Glutamatergic neuron (in vitro differentiated cells): ENCODE data around the gene TNFSF9. TPM values are rescaled to one million over a fixed set of nuclear protein-coding genes. Genes with fewer than 3 reads are reported as not detected.

ENCODE experiments used
- DNase-seq: peaks from one replicate; pipeline ENCODE4 v3.0.0; 2022
- H3K27ac Mint-ChIP-seq: one replicate; pipeline ENCODE4 v1.8.0; 2020; ENCODE audit warnings: mild to moderate bottlenecking, mixed read lengths, inconsistent platforms; ENCODE audit not compliant: unreplicated experiment
- H3K27me3 Mint-ChIP-seq: one replicate; pipeline ENCODE4 v1.8.0; 2020; ENCODE audit warnings: mild to moderate bottlenecking, moderate library complexity, mixed read lengths, inconsistent platforms; ENCODE audit not compliant: unreplicated experiment
- H3K36me3 Mint-ChIP-seq: one replicate; pipeline ENCODE4 v1.8.0; 2020; ENCODE audit warnings: mild to moderate bottlenecking, mixed read lengths, inconsistent platforms; ENCODE audit not compliant: unreplicated experiment
- H3K4me1 Mint-ChIP-seq: one replicate; pipeline ENCODE4 v1.8.0; 2020; ENCODE audit warnings: mild to moderate bottlenecking, low read depth, mixed read lengths, inconsistent platforms; ENCODE audit not compliant: unreplicated experiment
- H3K4me3 Mint-ChIP-seq: one replicate; pipeline ENCODE4 v1.8.0; 2020; ENCODE audit warnings: mild to moderate bottlenecking, mixed read lengths, inconsistent platforms; ENCODE audit not compliant: unreplicated experiment
- H3K9me3 Mint-ChIP-seq: one replicate; pipeline ENCODE4 v1.8.0; 2020; ENCODE audit warnings: mild to moderate bottlenecking, moderate library complexity, mixed read lengths, inconsistent platforms; ENCODE audit not compliant: unreplicated experiment
- total RNA-seq: library from RNA; stranded (reverse); fragmentation: NEBNext Ultra II Directional; extraction: Animal tissue kit (Norgen Biotek cat#: 25700); gene quantifications from one replicate; pipeline ENCODE4 v1.2.1, GENCODE V29; 2021; ENCODE audit not compliant: unreplicated experiment
- TF ChIP-seq, protein P1 (sequence below): fragments of 200-600 bp; sonication (generic); IDR thresholded peaks from one replicate; pipeline ENCODE4 v1.5.0; 2021; ENCODE audit not compliant: partially characterized antibody, unreplicated experiment

Gene TNFSF9
- total RNA-seq, 1 donor from 2014 or later = 6.9 TPM

DNA sequence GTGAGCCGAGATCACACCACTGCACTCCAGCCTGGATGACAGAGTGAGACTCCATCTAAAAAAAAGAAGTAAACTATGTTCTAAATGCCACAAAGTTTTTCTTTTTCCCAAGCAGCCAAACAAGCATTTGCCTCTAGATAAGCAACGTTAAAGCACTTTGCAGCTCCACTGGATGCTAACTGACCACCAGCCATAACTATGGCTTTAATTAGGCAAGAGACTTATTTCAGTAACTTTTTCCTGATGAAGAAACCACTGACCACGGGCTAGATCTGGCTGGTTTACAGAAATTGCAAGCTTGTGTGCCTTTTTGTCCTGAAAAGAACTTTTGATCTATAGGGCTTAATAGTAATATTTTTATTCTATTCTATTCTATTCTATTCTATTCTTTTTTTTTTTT lies 38.0 kb downstream of the TNFSF9 start:
- TF ChIP-seq, protein P1, sequence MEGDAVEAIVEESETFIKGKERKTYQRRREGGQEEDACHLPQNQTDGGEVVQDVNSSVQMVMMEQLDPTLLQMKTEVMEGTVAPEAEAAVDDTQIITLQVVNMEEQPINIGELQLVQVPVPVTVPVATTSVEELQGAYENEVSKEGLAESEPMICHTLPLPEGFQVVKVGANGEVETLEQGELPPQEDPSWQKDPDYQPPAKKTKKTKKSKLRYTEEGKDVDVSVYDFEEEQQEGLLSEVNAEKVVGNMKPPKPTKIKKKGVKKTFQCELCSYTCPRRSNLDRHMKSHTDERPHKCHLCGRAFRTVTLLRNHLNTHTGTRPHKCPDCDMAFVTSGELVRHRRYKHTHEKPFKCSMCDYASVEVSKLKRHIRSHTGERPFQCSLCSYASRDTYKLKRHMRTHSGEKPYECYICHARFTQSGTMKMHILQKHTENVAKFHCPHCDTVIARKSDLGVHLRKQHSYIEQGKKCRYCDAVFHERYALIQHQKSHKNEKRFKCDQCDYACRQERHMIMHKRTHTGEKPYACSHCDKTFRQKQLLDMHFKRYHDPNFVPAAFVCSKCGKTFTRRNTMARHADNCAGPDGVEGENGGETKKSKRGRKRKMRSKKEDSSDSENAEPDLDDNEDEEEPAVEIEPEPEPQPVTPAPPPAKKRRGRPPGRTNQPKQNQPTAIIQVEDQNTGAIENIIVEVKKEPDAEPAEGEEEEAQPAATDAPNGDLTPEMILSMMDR = no peak
- no peak for DNase-seq
- Mint-ChIP-seq H3K4me3 (no peak overlapping the region), H3K9me3 (peaks cover 2% of the 10 kb centered on the region), H3K36me3 (no peaks in the 10 kb centered on the region), H3K4me1 (no peaks in the 10 kb centered on the region), H3K27ac (no peak overlapping the region), H3K27me3 (peaks cover 2% of the 10 kb centered on the region)

DNA sequence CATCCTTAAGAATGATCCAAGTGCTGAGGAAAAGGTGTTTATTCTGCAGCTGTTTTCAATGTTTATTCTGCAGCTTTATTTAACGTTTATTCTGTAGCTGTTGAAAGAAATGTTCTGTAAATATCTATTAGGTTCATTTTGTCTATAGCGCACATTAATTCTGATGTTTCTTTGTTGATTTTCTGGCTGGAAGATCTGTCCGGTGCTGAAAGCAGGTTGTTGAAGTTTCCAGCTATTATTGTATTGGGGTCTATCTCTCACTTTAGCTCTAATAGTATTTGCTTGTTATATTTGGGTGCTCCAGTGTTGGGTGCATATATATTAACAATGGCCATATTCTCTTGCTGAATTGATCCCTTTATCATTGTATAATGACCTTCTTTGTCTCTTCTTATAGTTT lies 39.9 kb downstream of the TNFSF9 start:
- DNase-seq = no peak
- no peaks in the 10 kb centered on the region for H3K27me3 Mint-ChIP-seq
- no peaks in the 10 kb centered on the region for H3K36me3 Mint-ChIP-seq
- TF ChIP-seq, protein P1 = no peak
- no peaks in the 10 kb centered on the region for H3K4me1 Mint-ChIP-seq
- no peak overlapping the region for H3K27ac Mint-ChIP-seq
- H3K4me3 Mint-ChIP-seq = no peak overlapping the region
- peaks cover 2% of the 10 kb centered on the region for H3K9me3 Mint-ChIP-seq

DNA sequence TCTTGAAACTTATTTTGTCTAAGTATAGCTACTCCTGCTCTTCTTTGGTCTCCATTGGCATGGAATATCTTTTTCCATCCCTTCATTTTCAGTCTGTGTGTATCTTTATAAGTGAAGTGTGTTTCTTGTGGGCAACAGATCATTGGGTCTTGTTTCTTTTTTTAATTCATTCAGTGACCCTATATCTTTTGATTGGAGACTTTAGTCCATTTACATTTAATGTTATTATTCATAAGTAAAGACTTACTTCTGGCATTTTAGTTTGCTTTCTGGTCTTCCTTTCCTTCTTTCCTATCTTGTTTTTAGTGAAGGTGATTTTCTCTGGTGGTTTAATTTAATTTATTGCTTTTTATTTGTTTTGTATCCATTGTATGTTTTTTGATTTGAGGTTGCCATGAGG lies 40.3 kb downstream of the TNFSF9 start:
- Mint-ChIP-seq H3K27me3 (no peaks in the 10 kb centered on the region), H3K36me3 (no peaks in the 10 kb centered on the region), H3K9me3 (peaks cover 2% of the 10 kb centered on the region), H3K27ac (no peak overlapping the region), H3K4me1 (no peaks in the 10 kb centered on the region), H3K4me3 (no peak overlapping the region)
- DNase-seq = no peak
- TF ChIP-seq, protein P1 = no peak

DNA sequence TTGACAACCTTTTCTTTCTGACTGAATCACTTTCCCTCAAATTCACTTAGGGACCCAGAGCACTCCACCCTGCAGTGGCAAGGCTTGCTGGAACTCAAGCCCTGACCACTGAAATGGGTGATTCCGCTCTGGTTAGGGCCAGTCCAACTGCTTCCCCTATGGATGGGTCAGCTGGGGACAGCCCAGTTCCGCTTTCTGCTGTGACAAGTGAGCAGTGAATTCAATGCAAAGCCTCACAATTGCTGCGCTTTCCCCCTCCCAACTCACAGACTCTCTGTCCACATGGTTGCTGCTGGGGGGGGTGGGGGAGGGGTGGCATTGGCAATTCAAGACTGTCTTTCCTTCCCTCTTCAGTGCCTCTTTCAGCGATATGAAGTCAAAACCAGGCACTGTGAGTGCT lies 41.4 kb downstream of the TNFSF9 start:
- H3K27me3 Mint-ChIP-seq = no peaks in the 10 kb centered on the region
- no peak overlapping the region for H3K27ac Mint-ChIP-seq
- H3K4me3 Mint-ChIP-seq = no peak overlapping the region
- TF ChIP-seq, protein P1 = no peak
- H3K4me1 Mint-ChIP-seq = no peaks in the 10 kb centered on the region
- H3K9me3 Mint-ChIP-seq = peaks cover 2% of the 10 kb centered on the region
- no peak for DNase-seq
- H3K36me3 Mint-ChIP-seq = no peaks in the 10 kb centered on the region

DNA sequence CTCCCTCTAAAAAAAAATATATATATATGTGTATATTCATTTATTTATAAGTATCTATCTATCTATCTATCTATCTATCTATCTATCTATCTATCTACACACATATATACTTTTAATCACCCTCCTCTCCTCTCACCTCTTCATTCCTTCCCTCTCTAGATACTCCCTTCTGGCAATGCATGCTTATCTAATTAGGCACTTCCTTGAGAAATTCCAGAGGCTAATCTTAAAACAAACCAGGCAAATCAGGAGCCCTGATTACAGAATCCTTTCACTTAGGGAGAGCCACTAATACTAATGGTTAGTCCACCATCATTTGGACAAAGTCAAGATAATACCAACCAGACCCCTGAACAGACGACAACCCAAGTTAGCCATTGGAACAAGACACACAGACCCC lies 42.5 kb downstream of the TNFSF9 start:
- H3K9me3 Mint-ChIP-seq = peaks cover 2% of the 10 kb centered on the region
- no peak overlapping the region for H3K27ac Mint-ChIP-seq
- TF ChIP-seq, protein P1 = no peak
- peaks cover under 1% of the 10 kb centered on the region for H3K36me3 Mint-ChIP-seq
- H3K27me3 Mint-ChIP-seq = no peaks in the 10 kb centered on the region
- no peaks in the 10 kb centered on the region for H3K4me1 Mint-ChIP-seq
- DNase-seq = no peak
- H3K4me3 Mint-ChIP-seq = no peak overlapping the region
